Smooth muscle cell (in vitro differentiated cells): ENCODE measurements around the gene RIPPLY2. TPM values are rescaled to one million over a fixed set of nuclear protein-coding genes. Genes with fewer than 3 reads are reported as not detected.

Experiments used
- DNase-seq: peaks from one replicate; lab custom pipeline; 2025; ENCODE audit not compliant: unreplicated experiment; lab: John Stamatoyannopoulos, UW
- H2AFZ ChIP-seq: fragments of 200-600 bp; sonication (generic); 2 replicates; pipeline ENCODE4 v1.6.0; 2016; ENCODE audit warnings: antibody characterized with exemption, low read depth, mild to moderate bottlenecking
- H3F3A ChIP-seq: fragments of 200-600 bp; sonication (generic); 2 replicates; pipeline ENCODE4 v1.6.0; 2017; ENCODE audit warnings: antibody characterized with exemption, low read depth
- H3K27ac ChIP-seq: fragments of 200-600 bp; sonication (generic); 2 replicates; pipeline ENCODE4 v1.5.1; 2016; ENCODE audit warnings: low read depth, mild to moderate bottlenecking
- H3K27me3 ChIP-seq: fragments of 200-600 bp; sonication (generic); 2 replicates; pipeline ENCODE4 v1.6.1; 2016; ENCODE audit warnings: low read depth, mild to moderate bottlenecking
- H3K36me3 ChIP-seq: fragments of 200-600 bp; sonication (generic); 2 replicates; pipeline ENCODE4 v1.5.1; 2016; ENCODE audit warnings: low read depth
- H3K4me1 ChIP-seq: fragments of 200-600 bp; sonication (generic); 2 replicates; pipeline ENCODE4 v1.5.1; 2016; ENCODE audit warnings: low read depth
- H3K4me2 ChIP-seq: fragments of 200-600 bp; sonication (generic); 2 replicates; pipeline ENCODE4 v1.6.0; 2016; ENCODE audit warnings: mild to moderate bottlenecking
- H3K4me3 ChIP-seq: fragments of 200-600 bp; sonication (generic); 2 replicates; pipeline ENCODE4 v1.5.1; 2016; ENCODE audit warnings: mild to moderate bottlenecking
- H3K79me2 ChIP-seq: fragments of 200-600 bp; sonication (generic); 2 replicates; pipeline ENCODE4 v1.6.0; 2016; ENCODE audit warnings: low read depth, mild to moderate bottlenecking
- H3K9ac ChIP-seq: fragments of 200-600 bp; sonication (generic); 2 replicates; pipeline ENCODE4 v1.6.0; 2016; ENCODE audit warnings: low read depth
- H3K9me3 ChIP-seq: fragments of 200-600 bp; sonication (generic); replicated peaks from 2 replicates; pipeline ENCODE4 v1.5.1; 2016; ENCODE audit warnings: low read depth
- H4K20me1 ChIP-seq: fragments of 200-600 bp; sonication (generic); 2 replicates; pipeline ENCODE4 v1.6.0; 2016; ENCODE audit warnings: low read depth
- WGBS: methylation state at CpG from one replicate; pipeline ENCODE4 v1.1.7; 2016; ENCODE audit warnings: low lambda C conversion rate; 5-methylcytosine and 5-hydroxymethylcytosine counted together
- polyA plus RNA-seq: library from polyadenylated mRNA; unstranded; fragments of >200 nt; fragmentation: Nextera tagmentation; extraction: Ambion mirVana; gene quantifications from 2 replicates; pipeline ENCODE4 v1.2.1, GENCODE V29; 2016
- total RNA-seq: library from RNA; depleted of rRNA; stranded (reverse); fragments of >200 nt; gene quantifications from 2 replicates; pipeline ENCODE4 v1.2.3, GENCODE V29; 2014
- TF ChIP-seq, protein P1 (sequence below): fragments of 200-600 bp; sonication (generic); IDR thresholded peaks from 2 replicates; pipeline ENCODE4 v1.5.1; 2017; ENCODE audit warnings: borderline replicate concordance, mild to moderate bottlenecking, antibody characterized with exemption; ENCODE audit not compliant: insufficient read depth, poor library complexity, severe bottlenecking

Gene RIPPLY2
- total and polyA plus RNA-seq, 2 experiments from 2014 or later: not detected

DNA sequence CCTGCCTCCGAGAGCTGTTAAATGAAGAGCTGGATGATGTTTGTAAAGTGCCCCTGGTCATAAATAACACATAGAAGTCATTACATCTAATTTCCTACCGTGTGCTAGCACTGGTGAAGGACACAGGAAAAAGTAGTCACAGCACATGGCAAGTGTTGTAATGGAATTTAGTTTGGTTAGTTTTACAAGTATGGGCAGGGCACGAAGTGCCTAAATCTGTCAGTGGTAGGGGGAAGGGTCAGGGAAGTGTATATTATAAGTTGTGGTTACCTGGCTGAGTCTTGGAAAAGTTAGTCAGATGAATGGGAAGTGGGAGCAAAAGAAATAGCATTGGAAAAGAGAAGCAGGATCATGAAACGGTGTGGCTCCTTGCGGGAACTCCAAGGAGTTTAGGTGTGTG lies 1.6 kb downstream of the RIPPLY2 start:
- Histone ChIP-seq H4K20me1 (no peaks in the 10 kb centered on the region), H2AFZ (no peak overlapping the region), H3K4me2 (no peak overlapping the region), H3K4me3 (no peak overlapping the region), H3K79me2 (no peaks in the 10 kb centered on the region), H3K27ac (no peak overlapping the region), H3F3A (no peaks in the 10 kb centered on the region), H3K4me1 (peaks cover 5% of the 10 kb centered on the region), H3K27me3 (peaks cover 76% of the 10 kb centered on the region), H3K36me3 (no peaks in the 10 kb centered on the region), H3K9ac (no peak overlapping the region), H3K9me3 (no peaks in the 10 kb centered on the region)
- TF ChIP-seq, protein P1, sequence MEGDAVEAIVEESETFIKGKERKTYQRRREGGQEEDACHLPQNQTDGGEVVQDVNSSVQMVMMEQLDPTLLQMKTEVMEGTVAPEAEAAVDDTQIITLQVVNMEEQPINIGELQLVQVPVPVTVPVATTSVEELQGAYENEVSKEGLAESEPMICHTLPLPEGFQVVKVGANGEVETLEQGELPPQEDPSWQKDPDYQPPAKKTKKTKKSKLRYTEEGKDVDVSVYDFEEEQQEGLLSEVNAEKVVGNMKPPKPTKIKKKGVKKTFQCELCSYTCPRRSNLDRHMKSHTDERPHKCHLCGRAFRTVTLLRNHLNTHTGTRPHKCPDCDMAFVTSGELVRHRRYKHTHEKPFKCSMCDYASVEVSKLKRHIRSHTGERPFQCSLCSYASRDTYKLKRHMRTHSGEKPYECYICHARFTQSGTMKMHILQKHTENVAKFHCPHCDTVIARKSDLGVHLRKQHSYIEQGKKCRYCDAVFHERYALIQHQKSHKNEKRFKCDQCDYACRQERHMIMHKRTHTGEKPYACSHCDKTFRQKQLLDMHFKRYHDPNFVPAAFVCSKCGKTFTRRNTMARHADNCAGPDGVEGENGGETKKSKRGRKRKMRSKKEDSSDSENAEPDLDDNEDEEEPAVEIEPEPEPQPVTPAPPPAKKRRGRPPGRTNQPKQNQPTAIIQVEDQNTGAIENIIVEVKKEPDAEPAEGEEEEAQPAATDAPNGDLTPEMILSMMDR: no peak
- WGBS: 75% methylated on average over 5 of the region's 5 CpGs
- DNase-seq: no peak

DNA sequence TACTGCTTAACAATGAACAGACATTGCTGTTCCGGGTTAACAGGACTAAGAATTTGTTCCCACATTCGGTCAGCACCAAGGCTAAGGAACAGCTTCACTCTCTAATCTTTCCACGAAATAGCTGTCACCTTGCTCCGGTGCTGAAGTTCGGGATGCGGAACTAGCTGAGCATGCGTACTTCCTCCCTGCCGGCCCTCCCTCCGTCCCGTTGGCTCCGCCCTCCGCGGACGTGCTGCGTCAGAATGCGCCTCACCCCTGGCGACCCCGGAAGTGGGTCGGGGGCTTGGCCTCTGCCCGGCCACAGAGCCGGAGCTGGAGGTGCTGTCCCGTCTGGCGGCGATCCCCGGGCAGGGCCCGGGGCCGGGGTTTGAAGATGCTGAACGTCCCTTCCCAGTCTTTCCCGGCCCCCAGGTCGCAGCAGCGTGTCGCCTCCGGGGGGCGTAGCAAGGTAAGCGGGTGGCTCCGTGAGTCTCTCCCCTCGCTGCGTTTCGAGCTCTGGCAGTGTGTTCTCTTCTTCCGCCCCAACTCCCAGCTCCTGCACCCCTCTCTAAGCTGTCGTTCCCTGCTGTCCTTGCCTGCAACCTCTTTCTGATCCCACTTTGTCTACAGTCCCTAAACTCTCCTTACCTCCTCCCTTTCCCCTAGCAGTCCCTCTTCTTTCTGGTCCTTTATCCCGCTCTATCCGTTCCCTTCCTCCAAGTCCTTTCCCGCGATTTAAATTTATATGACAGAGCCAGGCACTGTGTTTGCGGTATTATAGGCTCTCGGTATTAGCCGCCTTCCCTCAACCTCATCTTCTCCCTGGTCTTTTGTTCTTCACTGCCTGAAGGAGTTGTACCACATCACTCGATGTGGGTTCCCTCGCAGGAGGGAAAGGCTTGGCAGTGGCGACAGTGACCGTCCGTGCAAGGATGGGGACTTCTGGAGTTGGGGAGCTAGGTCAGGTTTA lies 6.5 kb downstream of the RIPPLY2 start, which contains the start of gene CYB5R4:
Gene CYB5R4 (plus strand): TSS at position 280 of the 949 bp plus-strand sequence. CDS start 94 bp downstream, at position 374.
- Histone ChIP-seq H3K4me2 (peak within 1 kb of the TSS; percentile 94), H3K4me3 (peak within 1 kb of the TSS; percentile 88), H4K20me1 (peaks cover 31% of the 10 kb centered on the region), H3K36me3 (peaks cover 7% of the 10 kb centered on the region), H3F3A (no peaks in the 10 kb centered on the region), H3K9ac (peak within 1 kb of the TSS; percentile 34), H3K4me1 (peaks cover 8% of the 10 kb centered on the region), H3K9me3 (no peaks in the 10 kb centered on the region), H3K79me2 (peaks cover 28% of the 10 kb centered on the region), H3K27ac (no peak within 1 kb of the TSS), H3K27me3 (peaks cover 30% of the 10 kb centered on the region), H2AFZ (peak within 1 kb of the TSS; percentile 92)
- WGBS: under 1% methylated on average over 51 of the region's 53 CpGs
- peak; percentile 73 for DNase-seq
- TF ChIP-seq, protein P1: peak; percentile 47

DNA sequence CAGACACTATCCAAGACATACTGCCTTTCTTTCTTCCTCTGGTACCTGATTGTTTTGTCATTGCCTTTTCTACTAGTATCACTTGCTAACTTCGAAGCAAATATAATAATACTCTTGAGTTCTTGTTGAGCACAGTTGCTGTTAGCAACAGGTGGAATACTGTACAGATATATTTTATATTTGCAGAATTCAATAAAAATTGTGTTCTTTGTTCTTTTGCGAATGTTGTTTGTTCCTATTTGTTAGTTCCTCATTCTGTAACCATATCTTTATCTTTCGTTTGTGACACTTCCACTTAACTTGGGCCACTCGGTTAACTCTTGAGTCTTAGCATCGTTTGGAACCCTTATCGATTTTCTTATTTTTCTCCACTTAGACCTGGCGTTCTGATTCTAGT lies 7.2 kb downstream of the RIPPLY2 start:
- Histone ChIP-seq H3K9ac (no peak overlapping the region), H3F3A (no peaks in the 10 kb centered on the region), H3K79me2 (peaks cover 28% of the 10 kb centered on the region), H2AFZ (peak overlapping the region; percentile 92), H3K27ac (no peak overlapping the region), H3K4me2 (peak overlapping the region; percentile 94), H3K27me3 (peaks cover 24% of the 10 kb centered on the region), H3K4me1 (peaks cover 8% of the 10 kb centered on the region), H3K9me3 (no peaks in the 10 kb centered on the region), H3K36me3 (peaks cover 12% of the 10 kb centered on the region), H3K4me3 (peak overlapping the region; percentile 88), H4K20me1 (peaks cover 31% of the 10 kb centered on the region)
- DNase-seq: no peak
- TF ChIP-seq, protein P1: no peak
- 49% methylated on average over 7 of the region's 7 CpGs for WGBS
